ENCODE data around the gene RPL13A. TPM values are rescaled to one million over a fixed set of nuclear protein-coding genes. Genes with fewer than 3 reads are reported as not detected.
A peak's percentile ranks its signal among the peaks of the same experiment; 100 is the strongest.

RPL13A gene
- 2,665 and 2,783 TPM in 2 replicates for total RNA-seq
- long read RNA-seq, transcript RPL13A-214 (8 exons, 1,122 nt): minor isoform, 28 of 1,989 reads
- long read RNA-seq, transcript RPL13A-201 (8 exons, 1,181 nt): major isoform, 1,875 of 1,989 reads
- long read RNA-seq, partial matches to known transcripts: 48 of 1,989 reads
- long read RNA-seq, other reads (novel, unspliced or antisense): 35 of 1,989 reads

- H3K27me3 Mint-ChIP-seq: no peaks in the 10 kb centered on the region
- peak within 1 kb of the TSS; percentile 97 for H3K4me3 Mint-ChIP-seq (ENCODE audit: low read depth)
- peak; percentile 100 for DNase-seq (ENCODE audit: low spot score, unreplicated experiment)
- H3K9me3 Mint-ChIP-seq (ENCODE audit: low read depth): no peaks in the 10 kb centered on the region
- H3K36me3 Mint-ChIP-seq (ENCODE audit: insufficient read depth): peaks cover 21% of the 10 kb centered on the region
- no peak for TF ChIP-seq CTCF (IDR thresholded peaks at IDR 0.05; ENCODE audit: unreplicated experiment)
- peak within 1 kb of the TSS; percentile 96 for H3K27ac Mint-ChIP-seq
- peaks cover 14% of the 10 kb centered on the region for H3K4me1 Mint-ChIP-seq (ENCODE audit: low read depth)
Measured at GRCh38 chr19:49487277-49488045, at the start of gene RPL13A. TSS of gene RPL13A (plus strand) at chr19:49487608. CDS start at chr19:49487630, 22 bp downstream.

GRCh38 chr19:49438261-49438660 lies 49.1 kb upstream of the RPL13A start:
- Mint-ChIP-seq H3K4me3 (ENCODE audit: low read depth) (no peak overlapping the region), H3K27ac (no peak overlapping the region), H3K36me3 (ENCODE audit: insufficient read depth) (no peaks in the 10 kb centered on the region), H3K27me3 (peaks cover 85% of the 10 kb centered on the region), H3K9me3 (ENCODE audit: low read depth) (no peaks in the 10 kb centered on the region), H3K4me1 (ENCODE audit: low read depth) (peaks cover 4% of the 10 kb centered on the region)
- TF ChIP-seq CTCF (IDR thresholded peaks at IDR 0.05; ENCODE audit: unreplicated experiment): no peak
- no peak for DNase-seq (ENCODE audit: low spot score, unreplicated experiment)

GRCh38 chr19:49439836-49440235 lies 47.6 kb upstream of the RPL13A start:
- Mint-ChIP-seq H3K4me3 (ENCODE audit: low read depth) (no peak overlapping the region), H3K4me1 (ENCODE audit: low read depth) (peaks cover 4% of the 10 kb centered on the region), H3K36me3 (ENCODE audit: insufficient read depth) (no peaks in the 10 kb centered on the region), H3K9me3 (ENCODE audit: low read depth) (no peaks in the 10 kb centered on the region), H3K27ac (no peak overlapping the region), H3K27me3 (peaks cover 76% of the 10 kb centered on the region)
- no peak for TF ChIP-seq CTCF (IDR thresholded peaks at IDR 0.05; ENCODE audit: unreplicated experiment)
- DNase-seq (ENCODE audit: low spot score, unreplicated experiment): no peak

GRCh38 chr19:49440439-49441209 lies 46.8 kb upstream of the RPL13A start:
- Mint-ChIP-seq H3K9me3 (ENCODE audit: low read depth) (no peaks in the 10 kb centered on the region), H3K27me3 (peaks cover 68% of the 10 kb centered on the region), H3K4me1 (ENCODE audit: low read depth) (peaks cover 4% of the 10 kb centered on the region), H3K27ac (no peak overlapping the region), H3K36me3 (ENCODE audit: insufficient read depth) (no peaks in the 10 kb centered on the region), H3K4me3 (ENCODE audit: low read depth) (peak overlapping the region; percentile 2)
- TF ChIP-seq CTCF (IDR thresholded peaks at IDR 0.05; ENCODE audit: unreplicated experiment): no peak
- DNase-seq (ENCODE audit: low spot score, unreplicated experiment): no peak
